Stimulated activated CD4-positive, alpha-beta T cell treated with anti-CD3 and anti-CD28 coated beads, Interleukin-1b, Interleukin-23, amount 100 ng/mL, for 1 hour (primary cell): Measurements from ENCODE around the gene NAGLU.
"Not testable (repeated sequence)": the region's sequence is repeated elsewhere in the genome, so short reads cannot be mapped to it uniquely, and the experiment has no call there.

Experiments
- DNase-seq, 2 donors: peaks; one replicate each; pipeline ENCODE4 v3.0.0-alpha.2; 2020; ENCODE audit warnings: low read depth in 2 of 2

The NAGLU gene

GRCh38 chr17:42544874-42545283 lies 8.8 kb downstream of the NAGLU start:
- DNase-seq = no peak

- not testable (repeated sequence) for DNase-seq
Observed at GRCh38 chr17:42545755-42546505, 9.9 kb downstream of the NAGLU start.

- DNase-seq = no peak
Observed at GRCh38 chr17:42547001-42547461, 11.0 kb downstream of the NAGLU start.

- DNase-seq = no peak
Observed at GRCh38 chr17:42547698-42548069, 11.6 kb downstream of the NAGLU start.

- DNase-seq = peak in 1 of 2 donors; percentile 67
Observed at GRCh38 chr17:42548070-42548837, 12.2 kb downstream of the NAGLU start.

- no peak for DNase-seq
Observed at GRCh38 chr17:42548993-42549755, 13.1 kb downstream of the NAGLU start.

GRCh38 chr17:42552736-42553135 lies 16.7 kb downstream of the NAGLU start, which contains the start of gene HSD17B1:
Gene HSD17B1, plus strand, starts transcription at chr17:42552923. Its CDS starts 11 bp downstream, at chr17:42552934.
- not testable (repeated sequence) for DNase-seq

GRCh38 chr17:42553161-42553818 lies 17.2 kb downstream of the NAGLU start:
- DNase-seq = no peak

GRCh38 chr17:42553866-42554249 lies 17.8 kb downstream of the NAGLU start:
- DNase-seq = no peak

GRCh38 chr17:42554250-42555121 lies 18.4 kb downstream of the NAGLU start:
- no peak for DNase-seq

GRCh38 chr17:42555122-42555622 lies 19.1 kb downstream of the NAGLU start:
- no peak for DNase-seq

- not testable (repeated sequence) for DNase-seq
Observed at GRCh38 chr17:42555961-42556617, 20.0 kb downstream of the NAGLU start.

GRCh38 chr17:42559075-42559474 lies 23.0 kb downstream of the NAGLU start:
- no peak for DNase-seq

GRCh38 chr17:42560246-42560645 lies 24.2 kb downstream of the NAGLU start:
- no peak for DNase-seq

GRCh38 chr17:42561897-42562387 lies 25.9 kb downstream of the NAGLU start, which contains the start of gene COASY:
Gene COASY, plus strand, starts transcription at chr17:42562148. Its CDS starts 475 bp downstream, at chr17:42562623.
- DNase-seq = peak; percentile 75 to 78

- no peak for DNase-seq
Observed at GRCh38 chr17:42562388-42563142, 26.5 kb downstream of the NAGLU start.

GRCh38 chr17:42563143-42563509 lies 27.1 kb downstream of the NAGLU start:
- DNase-seq = no peak

GRCh38 chr17:42563543-42563942 lies 27.5 kb downstream of the NAGLU start:
- no peak for DNase-seq

- no peak for DNase-seq
Observed at GRCh38 chr17:42563950-42564349, 27.9 kb downstream of the NAGLU start.
